ENCODE data around the gene KLK6. TPM values are rescaled to one million over a fixed set of nuclear protein-coding genes. Genes with fewer than 3 reads are reported as not detected.

KLK6 gene
- polyA plus RNA-seq, 2 of the 4 experiments (the other 2 are of a cell fraction): 0.13 TPM; not detected in 1

DNA sequence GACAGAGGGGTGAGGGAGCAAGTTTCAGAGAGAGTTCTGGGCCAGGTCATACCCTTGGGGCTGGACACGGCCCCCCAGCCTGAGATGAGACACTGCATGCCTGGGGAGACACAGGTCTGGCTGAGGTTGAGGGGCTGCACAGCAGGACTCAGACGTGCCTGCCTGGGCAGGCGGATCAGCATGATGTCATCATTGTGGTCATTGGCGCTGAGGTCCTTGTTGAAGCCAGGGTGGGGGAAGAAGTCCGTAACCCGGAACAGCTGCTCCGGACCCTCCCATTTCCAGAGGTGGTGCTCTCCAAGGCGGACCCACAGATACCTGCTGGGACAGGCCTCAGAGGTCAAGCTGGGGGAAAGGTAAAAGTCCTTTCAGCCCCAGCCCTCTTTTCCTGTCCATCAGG is 37.0 kb upstream of the KLK6 start (continued):
- TF ChIP-seq POLR2AphosphoS2 (conservative IDR thresholded peaks at IDR 0.05; ENCODE audit: low read length): no peak
- no peak for TF ChIP-seq HDAC2 (IDR thresholded peaks at IDR 0.05)
- no peak for TF ChIP-seq ZNF302 (CRISPR knock-in tag; IDR thresholded peaks at IDR 0.05)

DNA sequence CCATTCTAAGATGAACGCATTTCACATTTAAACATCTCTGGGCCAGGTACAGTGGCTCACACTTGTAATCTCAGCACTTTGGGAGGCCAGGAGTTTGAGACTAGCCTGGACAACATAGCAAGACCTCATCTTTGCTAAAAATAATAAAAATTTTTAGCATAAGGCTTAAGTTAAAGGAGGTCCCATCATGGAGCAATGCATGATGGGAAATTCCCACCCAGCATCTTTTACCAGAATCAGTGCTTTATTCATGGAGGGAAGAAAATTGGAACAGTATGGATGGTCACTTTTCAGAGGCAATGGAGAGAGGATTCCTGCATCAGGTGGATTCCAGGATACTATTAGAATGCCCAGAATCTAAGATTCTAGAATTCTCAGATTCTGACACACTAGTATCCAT is 35.9 kb upstream of the KLK6 start:
- Histone ChIP-seq H3K27ac (no peak overlapping the region), H3K4me2 (no peak overlapping the region), H3K4me3 (no peak overlapping the region), H3K4me1 (peaks cover 6% of the 10 kb centered on the region; the same call in 2 of the 3 replicates), H3K9me3 (no peaks in the 10 kb centered on the region)
- FAIRE-seq: no peak
- ChIA-PET POLR2A (no interaction called here), CTCF (no interaction called here)
- no peak for ATAC-seq
- no peak for DNase-seq (ENCODE audit: low read depth in 1 of 2, low spot score in 1 of 2)
- TF ChIP-seq, protein P1, sequence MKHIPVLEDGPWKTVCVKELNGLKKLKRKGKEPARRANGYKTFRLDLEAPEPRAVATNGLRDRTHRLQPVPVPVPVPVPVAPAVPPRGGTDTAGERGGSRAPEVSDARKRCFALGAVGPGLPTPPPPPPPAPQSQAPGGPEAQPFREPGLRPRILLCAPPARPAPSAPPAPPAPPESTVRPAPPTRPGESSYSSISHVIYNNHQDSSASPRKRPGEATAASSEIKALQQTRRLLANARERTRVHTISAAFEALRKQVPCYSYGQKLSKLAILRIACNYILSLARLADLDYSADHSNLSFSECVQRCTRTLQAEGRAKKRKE (CRISPR knock-in tag; IDR thresholded peaks at IDR 0.05; ENCODE audit: low read depth): no peak
- no peak for TF ChIP-seq TFCP2L1 (CRISPR knock-in tag; IDR thresholded peaks at IDR 0.05)
- TF ChIP-seq, protein P2, sequence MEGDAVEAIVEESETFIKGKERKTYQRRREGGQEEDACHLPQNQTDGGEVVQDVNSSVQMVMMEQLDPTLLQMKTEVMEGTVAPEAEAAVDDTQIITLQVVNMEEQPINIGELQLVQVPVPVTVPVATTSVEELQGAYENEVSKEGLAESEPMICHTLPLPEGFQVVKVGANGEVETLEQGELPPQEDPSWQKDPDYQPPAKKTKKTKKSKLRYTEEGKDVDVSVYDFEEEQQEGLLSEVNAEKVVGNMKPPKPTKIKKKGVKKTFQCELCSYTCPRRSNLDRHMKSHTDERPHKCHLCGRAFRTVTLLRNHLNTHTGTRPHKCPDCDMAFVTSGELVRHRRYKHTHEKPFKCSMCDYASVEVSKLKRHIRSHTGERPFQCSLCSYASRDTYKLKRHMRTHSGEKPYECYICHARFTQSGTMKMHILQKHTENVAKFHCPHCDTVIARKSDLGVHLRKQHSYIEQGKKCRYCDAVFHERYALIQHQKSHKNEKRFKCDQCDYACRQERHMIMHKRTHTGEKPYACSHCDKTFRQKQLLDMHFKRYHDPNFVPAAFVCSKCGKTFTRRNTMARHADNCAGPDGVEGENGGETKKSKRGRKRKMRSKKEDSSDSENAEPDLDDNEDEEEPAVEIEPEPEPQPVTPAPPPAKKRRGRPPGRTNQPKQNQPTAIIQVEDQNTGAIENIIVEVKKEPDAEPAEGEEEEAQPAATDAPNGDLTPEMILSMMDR (IDR thresholded peaks at IDR 0.05): no peak
- no peak for TF ChIP-seq MAZ (IDR thresholded peaks at IDR 0.05; ENCODE audit: borderline replicate concordance, low read depth, low read length)
- TF ChIP-seq, protein P3, sequence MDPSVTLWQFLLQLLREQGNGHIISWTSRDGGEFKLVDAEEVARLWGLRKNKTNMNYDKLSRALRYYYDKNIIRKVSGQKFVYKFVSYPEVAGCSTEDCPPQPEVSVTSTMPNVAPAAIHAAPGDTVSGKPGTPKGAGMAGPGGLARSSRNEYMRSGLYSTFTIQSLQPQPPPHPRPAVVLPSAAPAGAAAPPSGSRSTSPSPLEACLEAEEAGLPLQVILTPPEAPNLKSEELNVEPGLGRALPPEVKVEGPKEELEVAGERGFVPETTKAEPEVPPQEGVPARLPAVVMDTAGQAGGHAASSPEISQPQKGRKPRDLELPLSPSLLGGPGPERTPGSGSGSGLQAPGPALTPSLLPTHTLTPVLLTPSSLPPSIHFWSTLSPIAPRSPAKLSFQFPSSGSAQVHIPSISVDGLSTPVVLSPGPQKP (IDR thresholded peaks at IDR 0.05; ENCODE audit: low read depth, low read length): no peak
- no peak for TF ChIP-seq HOXB5 (CRISPR knock-in tag; IDR thresholded peaks at IDR 0.05)
- 45% methylated on average over 1 of the region's 1 CpG for WGBS (ENCODE audit: missing lambda C conversion rate)

DNA sequence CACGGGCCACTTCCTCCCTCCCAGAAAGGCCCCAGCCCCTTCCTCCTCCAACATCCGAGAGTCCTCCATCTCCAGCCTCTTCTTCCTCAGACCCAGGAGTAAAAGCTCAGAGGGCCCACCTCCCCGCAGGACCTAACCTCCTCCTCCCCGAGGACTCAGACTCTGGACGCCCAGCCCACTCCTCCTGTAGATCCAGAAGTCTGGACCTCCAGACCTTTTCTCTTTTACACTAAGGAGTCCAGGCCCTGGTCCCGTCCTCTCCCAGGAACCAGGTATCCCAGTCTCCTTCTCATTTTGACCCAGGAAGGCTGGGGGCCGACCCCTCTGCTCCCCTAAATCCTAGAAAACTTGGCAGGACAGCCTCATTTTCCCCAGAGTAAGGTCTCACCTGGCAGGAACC is 33.9 kb upstream of the KLK6 start:
- H3K9me3 ChIP-seq: no peaks in the 10 kb centered on the region
- WGBS (ENCODE audit: missing lambda C conversion rate): 58% methylated on average over 7 of the region's 7 CpGs

DNA sequence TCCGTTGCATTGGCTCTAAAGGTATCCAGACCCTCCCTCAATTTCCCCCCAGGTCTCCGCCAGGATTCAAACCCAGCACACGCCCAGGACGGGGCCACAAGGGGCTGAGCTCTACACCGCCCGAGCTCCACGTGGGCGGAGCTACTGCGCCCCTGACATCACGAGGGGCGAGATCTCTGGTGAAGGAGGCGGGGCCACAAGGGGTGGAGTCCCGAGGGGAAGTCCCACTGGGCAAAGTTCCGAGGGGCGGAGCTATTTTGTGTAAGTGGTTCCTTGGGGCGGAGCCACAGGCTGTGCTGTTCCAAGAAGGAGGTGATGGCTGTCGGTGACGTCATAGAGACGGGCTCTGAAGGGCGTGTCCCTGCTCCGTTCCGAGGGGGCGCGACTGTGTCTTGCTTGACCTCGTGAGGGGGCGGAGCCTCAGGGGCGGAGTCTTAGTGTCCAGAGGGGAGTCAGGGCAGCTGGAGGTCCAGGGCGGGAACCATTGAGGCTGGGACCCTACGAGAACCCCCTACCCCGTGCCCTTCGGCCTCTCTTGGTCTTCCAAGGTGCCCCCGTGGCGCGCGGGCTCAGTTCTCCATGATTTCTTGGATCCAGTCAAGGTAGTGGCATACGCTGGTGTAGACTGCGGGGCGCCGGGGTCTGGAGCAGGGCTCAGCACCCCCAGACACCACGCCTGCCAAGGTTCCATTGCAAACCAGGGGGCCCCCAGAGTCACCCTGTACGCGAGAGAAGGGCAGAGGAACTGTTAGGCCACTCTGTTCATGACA is 33.3 kb upstream of the KLK6 start:
- FAIRE-seq (no peak), DNase-seq (ENCODE audit: low read depth in 1 of 2, low spot score in 1 of 2) (peak; percentile 92 to 94), ATAC-seq (peak; percentile 74 to 89)
- CTCF ChIA-PET: interaction anchor here (0.6 to 4.0 kb wide), 7 partner anchors 9 to 165 kb away, joined by 3 to 21 read pairs (median 3); no protein-coding TSS in a partner anchor
- peak overlapping the region; percentile 35 for H3K4me3 ChIP-seq
- no peak overlapping the region for H3K27ac ChIP-seq
- H3K9me3 ChIP-seq: no peaks in the 10 kb centered on the region
- POLR2A ChIA-PET: no interaction called here
- WGBS (ENCODE audit: missing lambda C conversion rate): 36% methylated on average over 41 of the region's 42 CpGs
- H3K4me2 ChIP-seq: peak overlapping the region; percentile 79
- TF ChIP-seq FOSL2 (IDR thresholded peaks at IDR 0.05) (no peak), FOSL2 (CRISPR knock-in tag; IDR thresholded peaks at IDR 0.05) (peak; percentile 62), FOXS1 (CRISPR knock-in tag; IDR thresholded peaks at IDR 0.05) (no peak)
- TF ChIP-seq, protein P4, sequence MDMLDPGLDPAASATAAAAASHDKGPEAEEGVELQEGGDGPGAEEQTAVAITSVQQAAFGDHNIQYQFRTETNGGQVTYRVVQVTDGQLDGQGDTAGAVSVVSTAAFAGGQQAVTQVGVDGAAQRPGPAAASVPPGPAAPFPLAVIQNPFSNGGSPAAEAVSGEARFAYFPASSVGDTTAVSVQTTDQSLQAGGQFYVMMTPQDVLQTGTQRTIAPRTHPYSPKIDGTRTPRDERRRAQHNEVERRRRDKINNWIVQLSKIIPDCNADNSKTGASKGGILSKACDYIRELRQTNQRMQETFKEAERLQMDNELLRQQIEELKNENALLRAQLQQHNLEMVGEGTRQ (IDR thresholded peaks at IDR 0.05): peak; percentile 64
- TF ChIP-seq, protein P5, sequence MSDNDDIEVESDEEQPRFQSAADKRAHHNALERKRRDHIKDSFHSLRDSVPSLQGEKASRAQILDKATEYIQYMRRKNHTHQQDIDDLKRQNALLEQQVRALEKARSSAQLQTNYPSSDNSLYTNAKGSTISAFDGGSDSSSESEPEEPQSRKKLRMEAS (IDR thresholded peaks at IDR 0.05): 0 out of 2 replicates have a peak, but pooled peaks have one; percentile 35
- H3K4me1 ChIP-seq: peaks cover 6% of the 10 kb centered on the region; the same call in 2 of the 3 replicates

More for the DNA sequence above, 33.9 kb upstream of the KLK6 start:
- Histone ChIP-seq H3K4me1 (peaks cover 6% of the 10 kb centered on the region; the same call in 2 of the 3 replicates), H3K4me2 (no peak overlapping the region; the same call in 2 of the 3 replicates), H3K27ac (no peak overlapping the region), H3K4me3 (no peak overlapping the region)
- no peak for TF ChIP-seq NFE2L2 (conservative IDR thresholded peaks at IDR 0.05; ENCODE audit: low read length)
- TF ChIP-seq TFCP2L1 (CRISPR knock-in tag; IDR thresholded peaks at IDR 0.05): no peak
- TF ChIP-seq ZFP36 (IDR thresholded peaks at IDR 0.05; ENCODE audit: borderline replicate concordance, partially characterized antibody): no peak
- no peak for TF ChIP-seq EHMT2 (IDR thresholded peaks at IDR 0.05; ENCODE audit: low read depth)
- no peak for TF ChIP-seq RAD21 (conservative IDR thresholded peaks at IDR 0.05 in 1 of 2, IDR thresholded peaks at IDR 0.05 in 1 of 2)
- no peak for TF ChIP-seq MAZ (IDR thresholded peaks at IDR 0.05; ENCODE audit: borderline replicate concordance, low read depth, low read length)
- no peak for TF ChIP-seq ZSCAN20 (CRISPR knock-in tag; IDR thresholded peaks at IDR 0.05)
- TF ChIP-seq HOXB5 (CRISPR knock-in tag; IDR thresholded peaks at IDR 0.05): no peak
- TF ChIP-seq, protein P5 (IDR thresholded peaks at IDR 0.05): no peak
- no peak for TF ChIP-seq BHLHE40 (IDR thresholded peaks at IDR 0.05; ENCODE audit: low read depth, low read length)
- TF ChIP-seq CEBPB (IDR thresholded peaks at IDR 0.05): no peak
- TF ChIP-seq, protein P6, sequence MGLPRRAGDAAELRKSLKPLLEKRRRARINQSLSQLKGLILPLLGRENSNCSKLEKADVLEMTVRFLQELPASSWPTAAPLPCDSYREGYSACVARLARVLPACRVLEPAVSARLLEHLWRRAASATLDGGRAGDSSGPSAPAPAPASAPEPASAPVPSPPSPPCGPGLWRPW (IDR thresholded peaks at IDR 0.05): no peak
- DNase-seq (ENCODE audit: low read depth in 1 of 2, low spot score in 1 of 2) (no peak), FAIRE-seq (no peak), ATAC-seq (no peak)
- CTCF ChIA-PET: interaction anchor here (1.0 to 4.0 kb wide), 3 partner anchors 13 to 81 kb away, joined by 3 to 21 read pairs (median 8); no protein-coding TSS in a partner anchor
- POLR2A ChIA-PET: no interaction called here
